Measurements from ENCODE around the gene DAO.

Gene DAO

GRCh38 chr12:108948367-108948766 lies 68.5 kb downstream of the DAO start:
- Histone ChIP-seq H3K9ac (ENCODE audit: low read depth, low read length, poor library complexity, severe bottlenecking) (no peak overlapping the region), H4K20me1 (ENCODE audit: insufficient read depth, low read length, poor library complexity, severe bottlenecking) (no peaks in the 10 kb centered on the region), H3K9me2 (replicated peaks; ENCODE audit: low read depth, low read length) (no peaks in the 10 kb centered on the region), H3K4me1 (ENCODE audit: insufficient read depth, low read length, poor library complexity, severe bottlenecking) (no peaks in the 10 kb centered on the region), H3K9me3 (ENCODE audit: insufficient read depth, low read depth, low read length) (no peaks in the 10 kb centered on the region), H3K27me3 (ENCODE audit: insufficient read depth, low read length, poor library complexity, severe bottlenecking) (no peaks in the 10 kb centered on the region), H3K36me3 (ENCODE audit: insufficient read depth, low read length) (no peaks in the 10 kb centered on the region), H3K79me2 (ENCODE audit: insufficient read depth, low read length) (no peaks in the 10 kb centered on the region), H2AFZ (ENCODE audit: low read length) (no peak overlapping the region), H3K4me2 (ENCODE audit: low read depth, low read length, poor library complexity, severe bottlenecking) (no peak overlapping the region), H3K4me3 (ENCODE audit: low read length, poor library complexity, severe bottlenecking) (no peak overlapping the region), H3F3A (ENCODE audit: low read depth) (no peaks in the 10 kb centered on the region)
- TF ChIP-seq CTCF (conservative IDR thresholded peaks at IDR 0.05; ENCODE audit: low read length): no peak
- TF ChIP-seq EZH2phosphoT487 (IDR thresholded peaks at IDR 0.05; ENCODE audit: borderline replicate concordance): no peak

GRCh38 chr12:108949976-108950375 lies 70.1 kb downstream of the DAO start:
- H2AFZ ChIP-seq (ENCODE audit: low read length): no peak overlapping the region

More at GRCh38 chr12:108949976-108950375, 70.1 kb downstream of the DAO start:
- Histone ChIP-seq H3K9ac (ENCODE audit: low read depth, low read length, poor library complexity, severe bottlenecking) (no peak overlapping the region), H3K4me1 (ENCODE audit: insufficient read depth, low read length, poor library complexity, severe bottlenecking) (no peaks in the 10 kb centered on the region), H3K27me3 (ENCODE audit: insufficient read depth, low read length, poor library complexity, severe bottlenecking) (no peaks in the 10 kb centered on the region), H3K79me2 (ENCODE audit: insufficient read depth, low read length) (no peaks in the 10 kb centered on the region), H3K36me3 (ENCODE audit: insufficient read depth, low read length) (no peaks in the 10 kb centered on the region), H3K9me2 (replicated peaks; ENCODE audit: low read depth, low read length) (no peaks in the 10 kb centered on the region), H3K4me3 (ENCODE audit: low read length, poor library complexity, severe bottlenecking) (no peak overlapping the region), H3F3A (ENCODE audit: low read depth) (no peaks in the 10 kb centered on the region), H3K4me2 (ENCODE audit: low read depth, low read length, poor library complexity, severe bottlenecking) (no peak overlapping the region), H3K9me3 (ENCODE audit: insufficient read depth, low read depth, low read length) (no peaks in the 10 kb centered on the region), H4K20me1 (ENCODE audit: insufficient read depth, low read length, poor library complexity, severe bottlenecking) (no peaks in the 10 kb centered on the region)
- TF ChIP-seq CTCF (conservative IDR thresholded peaks at IDR 0.05; ENCODE audit: low read length) (no peak), EZH2phosphoT487 (IDR thresholded peaks at IDR 0.05; ENCODE audit: borderline replicate concordance) (no peak)

Measured in Loucy (cell line).